Esophagus mucosa (tissue), 1 donor: ENCODE measurements around the gene DRC1. TPM values are rescaled to one million over a fixed set of nuclear protein-coding genes. Genes with fewer than 3 reads are reported as not detected.
A peak's percentile ranks its signal among the peaks of the same experiment; 100 is the strongest.

Source experiments
- ATAC-seq: fragments of 200-7000 bp; cut with Tn5 transposase; one replicate; pipeline ENCODE4 v1.9.1; 2020
- total RNA-seq: library from RNA; stranded (reverse); gene quantifications from one replicate; pipeline ENCODE4 v1.2.4, GENCODE V29; 2023
- donor health status: DM: yes; HTN: yes; CAD: no.

DRC1 gene
- total RNA-seq, 1 donor from 2014 or later = not detected

- ATAC-seq = no peak
Measured at GRCh38 chr2:26399771-26400376, 1.8 kb upstream of the DRC1 start.

DNA sequence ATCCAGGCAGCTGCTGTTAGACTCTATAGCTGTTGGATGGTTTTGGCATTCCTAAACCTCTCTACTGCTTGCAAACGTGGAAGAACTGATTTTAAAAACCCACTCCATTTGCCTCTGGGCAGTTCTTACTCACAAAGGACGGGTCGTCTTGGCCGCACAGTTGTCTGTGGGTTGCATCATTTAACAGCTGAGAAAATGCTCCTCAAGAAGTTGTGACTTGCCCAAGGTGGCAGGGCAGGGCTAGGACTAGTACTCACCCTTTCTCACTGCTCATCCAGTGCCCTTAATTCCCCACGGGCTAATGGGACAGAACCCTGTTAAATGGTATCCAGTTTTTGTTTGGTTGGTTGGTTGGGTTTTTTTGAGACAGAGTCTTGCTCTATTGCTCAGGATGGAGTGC is 997 bp upstream of the DRC1 start:
- ATAC-seq = peak; percentile 80

DNA sequence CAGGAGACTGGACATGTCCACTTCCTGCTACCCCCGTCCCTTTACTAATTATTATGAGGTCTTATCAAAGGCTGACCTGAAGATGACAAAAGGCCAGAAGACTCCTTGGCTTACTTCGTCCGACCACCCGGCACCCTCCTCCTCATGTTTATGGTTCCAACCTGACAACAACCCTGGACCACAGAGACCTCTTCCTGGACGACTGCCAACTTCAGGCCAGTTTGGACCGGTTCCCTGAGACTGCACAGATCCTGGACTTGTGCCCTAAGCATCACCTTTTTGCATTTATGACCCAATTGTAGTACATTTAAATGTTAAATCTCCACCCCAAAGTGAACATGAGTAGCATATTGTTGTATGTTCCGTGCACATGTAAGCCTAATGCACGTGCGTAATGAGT is 5.8 kb downstream of the DRC1 start:
- no peak for ATAC-seq

DNA sequence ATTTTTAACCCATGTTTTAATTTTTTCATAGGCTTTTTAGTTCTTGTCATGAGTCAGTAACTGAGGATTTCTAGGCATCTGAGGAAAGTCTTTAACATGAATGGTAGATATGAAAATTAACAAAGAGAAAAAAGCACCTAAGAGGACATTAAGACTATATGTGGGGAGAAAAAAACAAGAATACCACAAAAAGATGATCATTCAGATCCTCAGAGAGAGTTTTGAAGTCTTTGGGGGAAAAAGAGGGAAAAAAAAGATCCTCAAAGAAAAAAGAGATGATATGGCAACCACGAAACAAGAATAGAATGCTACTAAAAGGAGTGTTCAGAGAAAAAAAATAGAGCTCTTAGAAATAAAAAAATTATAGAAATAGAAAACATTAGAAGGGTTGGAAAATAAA is 8.1 kb downstream of the DRC1 start:
- ATAC-seq = no peak

GRCh38 chr2:26410764-26411243 is 9.1 kb downstream of the DRC1 start:
- ATAC-seq = no peak

DNA sequence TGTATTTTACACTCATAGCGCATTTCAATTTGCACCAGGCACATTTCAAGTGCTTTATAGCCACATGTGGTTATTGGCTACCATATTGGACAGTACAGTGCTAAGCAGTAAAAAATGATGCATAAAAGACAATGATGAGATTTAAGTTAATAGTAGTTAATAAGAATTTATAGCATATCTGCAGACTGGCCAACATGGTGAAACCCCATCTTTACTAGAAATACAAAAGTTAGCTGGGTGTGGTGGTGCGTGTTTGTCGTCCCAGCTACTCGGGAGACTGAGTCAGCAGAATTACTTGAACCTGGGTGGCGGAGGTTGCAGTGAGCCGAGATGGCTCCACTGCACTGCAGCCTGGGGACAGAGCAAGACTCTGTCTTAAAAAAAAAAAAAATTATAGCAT is 9.7 kb downstream of the DRC1 start:
- ATAC-seq = no peak

DNA sequence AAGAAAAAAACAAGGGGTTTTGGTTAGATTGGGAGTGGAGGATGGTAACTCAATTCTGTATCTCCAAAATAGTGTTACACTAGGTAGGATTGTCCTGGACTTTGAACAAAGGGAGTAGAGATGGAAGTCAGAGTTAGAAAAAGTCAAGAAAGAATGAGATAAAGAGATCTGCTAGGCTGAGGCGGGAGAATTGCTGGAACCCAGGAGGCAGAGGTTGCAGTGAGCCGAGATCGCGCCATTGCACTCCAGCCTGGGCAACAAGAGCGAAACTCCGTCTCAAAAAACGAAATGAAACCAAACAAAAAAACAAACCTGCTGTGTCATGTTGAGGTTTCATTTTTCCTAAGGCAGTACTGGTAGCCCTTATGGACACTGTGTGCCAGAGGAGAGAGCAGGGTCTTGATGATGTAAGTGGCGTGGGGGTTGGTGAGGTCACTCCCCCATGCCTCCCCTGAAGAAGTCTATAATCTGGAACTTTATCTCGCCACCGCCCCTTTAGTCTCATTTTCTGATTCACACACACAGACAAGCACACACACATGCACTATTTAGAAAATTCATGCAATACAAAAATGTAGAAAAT is 10.5 kb downstream of the DRC1 start:
- ATAC-seq = no peak

GRCh38 chr2:26414311-26414710 is 12.6 kb downstream of the DRC1 start:
- no peak for ATAC-seq

DNA sequence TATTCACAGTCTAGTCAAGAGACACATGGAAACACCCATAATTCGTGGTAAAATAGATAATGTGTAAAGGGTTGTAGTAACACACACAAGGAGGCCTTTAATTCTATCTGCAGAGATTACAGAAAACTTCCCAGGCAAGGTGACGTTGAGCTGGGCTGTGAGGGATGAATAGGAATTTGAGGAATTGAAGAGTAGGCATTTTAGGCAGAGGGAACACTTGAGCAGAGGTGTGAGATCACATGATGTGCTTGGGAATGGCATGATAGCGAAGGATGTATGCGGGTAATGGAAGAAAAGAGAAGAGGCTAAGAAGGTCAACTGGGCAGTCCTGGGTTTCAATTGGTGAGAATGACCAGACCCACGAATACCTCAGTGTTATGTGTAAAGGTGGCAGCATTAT is 20.2 kb downstream of the DRC1 start:
- ATAC-seq = no peak

- no peak for ATAC-seq
Measured at GRCh38 chr2:26422947-26423629, 21.4 kb downstream of the DRC1 start.

DNA sequence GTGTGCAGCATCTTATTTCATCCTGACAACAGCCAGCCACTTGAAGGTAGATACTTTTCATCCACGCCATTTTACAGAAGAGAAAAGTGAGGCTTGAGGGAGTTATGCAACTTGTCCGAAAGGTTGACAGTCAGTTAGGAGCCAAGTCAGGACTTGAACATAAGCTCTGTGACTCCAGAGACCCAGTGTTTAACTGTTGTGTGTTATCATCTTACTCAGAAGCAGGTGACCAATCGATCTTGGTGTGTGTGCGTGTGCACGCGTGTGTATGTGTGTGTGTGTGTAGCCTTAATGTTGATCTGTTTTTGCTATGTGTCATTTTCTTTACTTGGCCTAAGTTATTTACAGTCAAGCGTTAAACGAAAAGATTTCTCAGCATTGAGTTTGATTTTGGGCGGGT is 22.0 kb downstream of the DRC1 start:
- no peak for ATAC-seq

DNA sequence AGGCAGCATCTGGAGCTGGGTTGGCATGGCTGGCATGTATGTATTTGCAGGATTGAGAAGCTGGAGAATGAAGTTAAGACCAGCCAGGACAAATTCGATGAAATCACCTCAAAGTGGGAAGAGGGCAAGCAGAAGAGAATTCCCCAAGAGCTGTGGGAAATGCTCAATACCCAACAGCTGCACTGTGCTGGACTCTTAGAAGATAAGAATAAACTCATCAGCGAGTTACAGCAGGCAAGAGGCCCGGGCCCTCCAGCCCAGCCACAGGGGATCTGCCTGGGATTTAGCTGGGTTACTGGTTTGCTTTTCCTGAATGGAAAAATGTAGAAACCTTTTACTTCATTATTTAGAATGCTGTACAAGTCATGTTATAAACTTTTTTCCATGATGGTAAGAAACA is 22.5 kb downstream of the DRC1 start:
- no peak for ATAC-seq

DNA sequence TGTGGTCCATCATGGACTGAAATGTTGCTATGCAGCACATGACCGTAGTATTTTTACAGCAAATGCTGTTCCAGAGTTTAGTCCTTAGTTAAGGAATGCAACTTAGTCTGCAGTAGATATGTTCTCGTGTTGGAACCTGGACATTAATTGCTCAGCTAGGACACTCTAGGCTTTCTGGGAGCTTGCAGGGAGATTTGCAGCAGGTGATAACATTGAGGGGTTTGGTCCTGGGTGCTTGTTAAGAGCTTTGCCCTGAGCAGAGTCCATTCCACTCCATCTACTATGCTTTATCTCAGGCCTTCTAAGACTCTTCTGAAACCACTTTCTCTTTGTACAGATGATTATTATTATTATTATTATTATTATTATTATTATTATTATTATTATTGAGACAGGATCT is 27.1 kb downstream of the DRC1 start:
- ATAC-seq = no peak

GRCh38 chr2:26429779-26430578 is 28.3 kb downstream of the DRC1 start:
- ATAC-seq = no peak

GRCh38 chr2:26430826-26431225 is 29.1 kb downstream of the DRC1 start:
- ATAC-seq = no peak

DNA sequence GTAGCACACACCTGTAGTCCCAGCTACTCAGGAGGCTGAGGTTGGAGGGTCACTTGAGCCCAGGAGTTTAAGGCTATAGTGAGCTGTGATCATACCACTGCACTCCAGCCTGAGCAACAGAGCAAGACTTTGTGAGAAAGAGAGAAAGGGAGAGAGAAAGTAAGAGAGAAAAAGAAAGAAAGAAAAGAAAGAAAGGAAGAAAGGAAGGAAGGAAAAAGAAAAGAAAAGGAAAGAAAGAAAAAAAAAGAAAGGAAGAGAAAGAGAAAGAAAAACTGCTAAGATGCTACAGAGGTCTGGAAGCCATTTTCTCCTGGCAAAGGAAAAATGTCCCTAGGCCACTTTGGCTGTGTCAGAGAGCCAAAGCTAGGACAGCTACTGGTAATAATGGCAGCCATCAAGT is 30.6 kb downstream of the DRC1 start:
- ATAC-seq = no peak

DNA sequence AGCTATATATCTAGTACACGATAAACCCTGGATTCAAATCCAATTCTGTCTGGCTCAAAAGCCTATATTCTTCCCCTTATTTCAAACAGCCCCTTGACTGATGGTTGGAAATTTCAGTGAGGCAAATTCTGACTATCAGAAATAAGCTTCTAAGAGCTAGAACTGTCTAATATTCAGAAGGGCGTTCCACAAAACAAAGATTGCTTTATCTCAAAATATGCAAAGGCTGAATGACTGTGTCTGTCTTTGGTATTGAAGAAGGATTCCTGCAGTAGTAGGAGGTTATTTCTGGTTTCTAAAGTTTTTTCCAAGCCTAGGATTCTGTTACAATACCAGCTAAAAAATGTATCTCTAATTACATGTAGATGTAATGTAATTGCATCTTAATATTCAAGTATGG is 31.1 kb downstream of the DRC1 start:
- ATAC-seq = no peak

GRCh38 chr2:26435106-26435505 is 33.4 kb downstream of the DRC1 start:
- no peak for ATAC-seq

GRCh38 chr2:26438526-26438925 is 36.8 kb downstream of the DRC1 start:
- no peak for ATAC-seq

- ATAC-seq = no peak
Measured at GRCh38 chr2:26438926-26439325, 37.2 kb downstream of the DRC1 start.

DNA sequence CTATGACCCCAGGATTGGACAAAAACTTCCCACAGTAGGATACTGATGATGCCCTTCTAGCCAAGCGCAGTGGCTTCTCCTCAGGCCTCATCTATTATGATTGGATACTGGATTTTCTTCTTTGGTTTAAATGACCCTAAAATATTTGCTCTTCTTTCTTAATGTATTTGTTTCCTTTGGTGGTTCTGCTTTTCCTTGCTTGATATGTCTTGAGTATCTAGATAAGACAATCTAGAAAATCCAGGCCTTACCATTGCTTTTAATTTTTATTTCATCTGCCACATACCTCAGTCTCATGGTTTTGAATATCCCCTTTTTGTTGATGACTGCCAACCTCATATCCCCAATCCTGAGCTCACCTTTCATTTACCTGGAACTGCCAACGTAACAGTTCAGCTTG is 40.6 kb downstream of the DRC1 start:
- ATAC-seq = no peak

GRCh38 chr2:26442707-26443106 is 41.0 kb downstream of the DRC1 start:
- ATAC-seq = no peak

DNA sequence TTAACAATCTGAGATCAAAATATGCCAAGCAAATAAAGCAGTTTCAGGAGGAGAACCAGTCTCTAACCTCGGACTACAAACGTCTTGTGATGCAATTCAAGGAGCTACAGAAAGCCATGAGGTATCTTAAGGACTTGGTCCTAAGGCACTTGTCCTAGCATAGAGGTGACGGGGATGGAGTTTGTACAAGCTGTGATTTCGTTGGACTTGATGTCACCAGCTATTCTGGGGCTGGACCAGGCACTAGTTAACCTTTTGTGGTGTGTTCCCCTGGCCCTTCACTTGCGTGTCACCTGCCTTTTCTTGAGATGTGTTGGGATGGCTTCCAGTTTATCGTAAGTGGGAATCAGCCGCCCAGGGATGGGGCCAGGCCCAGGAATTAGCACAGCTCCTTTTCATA is 42.5 kb downstream of the DRC1 start:
- no peak for ATAC-seq

- no peak for ATAC-seq
Measured at GRCh38 chr2:26448651-26449050, 46.9 kb downstream of the DRC1 start.
